ENCODE measurements around the gene CDC42BPG.

Gene CDC42BPG

GRCh38 chr11:64794526-64794925, 49.9 kb downstream of the CDC42BPG start:
- no peaks in the 10 kb centered on the region for H3K4me1 ChIP-seq (ENCODE audit: insufficient read depth, low read length)
- no peaks in the 10 kb centered on the region for H3K27me3 ChIP-seq (ENCODE audit: insufficient read depth, low read length)
- H3K9ac ChIP-seq (ENCODE audit: low read depth, low read length): no peak overlapping the region
- H3K4me3 ChIP-seq (ENCODE audit: low read length): no peak overlapping the region
- no peaks in the 10 kb centered on the region for H3K36me3 ChIP-seq (ENCODE audit: insufficient read depth, low read depth, low read length)
- H3K27ac ChIP-seq (ENCODE audit: low read length): no peak overlapping the region
- no peaks in the 10 kb centered on the region for H3K9me3 ChIP-seq (ENCODE audit: insufficient read depth, low read depth, low read length)

GRCh38 chr11:64793271-64794160, 50.9 kb downstream of the CDC42BPG start:
- no peaks in the 10 kb centered on the region for H3K9me3 ChIP-seq (ENCODE audit: insufficient read depth, low read depth, low read length)
- H3K36me3 ChIP-seq (ENCODE audit: insufficient read depth, low read depth, low read length): no peaks in the 10 kb centered on the region
- no peak overlapping the region for H3K9ac ChIP-seq (ENCODE audit: low read depth, low read length)
- H3K27ac ChIP-seq (ENCODE audit: low read length): no peak overlapping the region
- H3K27me3 ChIP-seq (ENCODE audit: insufficient read depth, low read length): no peaks in the 10 kb centered on the region
- no peaks in the 10 kb centered on the region for H3K4me1 ChIP-seq (ENCODE audit: insufficient read depth, low read length)
- H3K4me3 ChIP-seq (ENCODE audit: low read length): no peak overlapping the region

- H3K4me1 ChIP-seq (ENCODE audit: insufficient read depth, low read length): no peaks in the 10 kb centered on the region
- no peak overlapping the region for H3K9ac ChIP-seq (ENCODE audit: low read depth, low read length)
- no peaks in the 10 kb centered on the region for H3K36me3 ChIP-seq (ENCODE audit: insufficient read depth, low read depth, low read length)
- H3K27me3 ChIP-seq (ENCODE audit: insufficient read depth, low read length): no peaks in the 10 kb centered on the region
- no peak overlapping the region for H3K4me3 ChIP-seq (ENCODE audit: low read length)
- H3K27ac ChIP-seq (ENCODE audit: low read length): no peak overlapping the region
- H3K9me3 ChIP-seq (ENCODE audit: insufficient read depth, low read depth, low read length): no peaks in the 10 kb centered on the region
These were observed 52.0 kb downstream of the CDC42BPG start for GRCh38 chr11:64792482-64792881.

GRCh38 chr11:64791781-64792291, 52.6 kb downstream of the CDC42BPG start:
- no peaks in the 10 kb centered on the region for H3K27me3 ChIP-seq (ENCODE audit: insufficient read depth, low read length)
- H3K36me3 ChIP-seq (ENCODE audit: insufficient read depth, low read depth, low read length): no peaks in the 10 kb centered on the region
- no peaks in the 10 kb centered on the region for H3K4me1 ChIP-seq (ENCODE audit: insufficient read depth, low read length)
- no peak overlapping the region for H3K9ac ChIP-seq (ENCODE audit: low read depth, low read length)
- H3K9me3 ChIP-seq (ENCODE audit: insufficient read depth, low read depth, low read length): no peaks in the 10 kb centered on the region
- H3K27ac ChIP-seq (ENCODE audit: low read length): no peak overlapping the region
- H3K4me3 ChIP-seq (ENCODE audit: low read length): no peak overlapping the region

GRCh38 chr11:64790205-64791095, 54.0 kb downstream of the CDC42BPG start:
- Histone ChIP-seq H3K4me1 (ENCODE audit: insufficient read depth, low read length) (no peaks in the 10 kb centered on the region), H3K27ac (ENCODE audit: low read length) (no peak overlapping the region), H3K36me3 (ENCODE audit: insufficient read depth, low read depth, low read length) (no peaks in the 10 kb centered on the region), H3K4me3 (ENCODE audit: low read length) (no peak overlapping the region), H3K27me3 (ENCODE audit: insufficient read depth, low read length) (no peaks in the 10 kb centered on the region), H3K9ac (ENCODE audit: low read depth, low read length) (no peak overlapping the region), H3K9me3 (ENCODE audit: insufficient read depth, low read depth, low read length) (no peaks in the 10 kb centered on the region)

- no peaks in the 10 kb centered on the region for H3K9me3 ChIP-seq (ENCODE audit: insufficient read depth, low read depth, low read length)
- no peak overlapping the region for H3K4me3 ChIP-seq (ENCODE audit: low read length)
- no peak overlapping the region for H3K9ac ChIP-seq (ENCODE audit: low read depth, low read length)
- H3K27me3 ChIP-seq (ENCODE audit: insufficient read depth, low read length): no peaks in the 10 kb centered on the region
- H3K36me3 ChIP-seq (ENCODE audit: insufficient read depth, low read depth, low read length): no peaks in the 10 kb centered on the region
- no peak overlapping the region for H3K27ac ChIP-seq (ENCODE audit: low read length)
- no peaks in the 10 kb centered on the region for H3K4me1 ChIP-seq (ENCODE audit: insufficient read depth, low read length)
These were observed 54.9 kb downstream of the CDC42BPG start for GRCh38 chr11:64789331-64790204.

GRCh38 chr11:64788321-64789215, 55.9 kb downstream of the CDC42BPG start:
- H3K4me1 ChIP-seq (ENCODE audit: insufficient read depth, low read length): no peaks in the 10 kb centered on the region
- H3K9ac ChIP-seq (ENCODE audit: low read depth, low read length): no peak overlapping the region
- no peaks in the 10 kb centered on the region for H3K27me3 ChIP-seq (ENCODE audit: insufficient read depth, low read length)
- H3K27ac ChIP-seq (ENCODE audit: low read length): no peak overlapping the region
- H3K4me3 ChIP-seq (ENCODE audit: low read length): no peak overlapping the region
- no peaks in the 10 kb centered on the region for H3K9me3 ChIP-seq (ENCODE audit: insufficient read depth, low read depth, low read length)
- no peaks in the 10 kb centered on the region for H3K36me3 ChIP-seq (ENCODE audit: insufficient read depth, low read depth, low read length)

GRCh38 chr11:64787526-64788320, 56.7 kb downstream of the CDC42BPG start:
- H3K9ac ChIP-seq (ENCODE audit: low read depth, low read length): no peak overlapping the region
- no peaks in the 10 kb centered on the region for H3K36me3 ChIP-seq (ENCODE audit: insufficient read depth, low read depth, low read length)
- H3K9me3 ChIP-seq (ENCODE audit: insufficient read depth, low read depth, low read length): no peaks in the 10 kb centered on the region
- no peak overlapping the region for H3K4me3 ChIP-seq (ENCODE audit: low read length)
- H3K27me3 ChIP-seq (ENCODE audit: insufficient read depth, low read length): no peaks in the 10 kb centered on the region
- H3K4me1 ChIP-seq (ENCODE audit: insufficient read depth, low read length): no peaks in the 10 kb centered on the region
- H3K27ac ChIP-seq (ENCODE audit: low read length): no peak overlapping the region

- no peaks in the 10 kb centered on the region for H3K36me3 ChIP-seq (ENCODE audit: insufficient read depth, low read depth, low read length)
- no peaks in the 10 kb centered on the region for H3K27me3 ChIP-seq (ENCODE audit: insufficient read depth, low read length)
- no peak overlapping the region for H3K4me3 ChIP-seq (ENCODE audit: low read length)
- no peaks in the 10 kb centered on the region for H3K9me3 ChIP-seq (ENCODE audit: insufficient read depth, low read depth, low read length)
- H3K27ac ChIP-seq (ENCODE audit: low read length): no peak overlapping the region
- H3K9ac ChIP-seq (ENCODE audit: low read depth, low read length): no peak overlapping the region
- no peaks in the 10 kb centered on the region for H3K4me1 ChIP-seq (ENCODE audit: insufficient read depth, low read length)
These were observed 58.1 kb downstream of the CDC42BPG start for GRCh38 chr11:64786308-64786707.

Measured in iPS-20b (cell line).